Colonic mucosa (tissue), 4 donors: ENCODE results near the gene SND1. TPM values are rescaled to one million over a fixed set of nuclear protein-coding genes. Genes with fewer than 3 reads are reported as not detected.

Experiments used
- DNase-seq: peaks from one replicate; pipeline ENCODE4 v3.0.0-alpha.2; 2020
- H3K27ac ChIP-seq: fragments of 200-600 bp; one replicate; pipeline ENCODE4 v1.8.0; 2021
- H3K27me3 ChIP-seq: fragments of 200-600 bp; one replicate; pipeline ENCODE4 v1.8.0; 2021
- H3K36me3 ChIP-seq: fragments of 200-600 bp; one replicate; pipeline ENCODE4 v1.8.0; 2021
- H3K4me1 ChIP-seq: fragments of 200-600 bp; one replicate; pipeline ENCODE4 v1.8.0; 2021; ENCODE audit warnings: mild to moderate bottlenecking
- H3K4me3 ChIP-seq: fragments of 200-600 bp; one replicate; pipeline ENCODE4 v1.8.0; 2021
- H3K9ac ChIP-seq, 2 donors: one replicate each; pipeline ENCODE4 v1.7.0; 2013; ENCODE audit warnings: control low read depth in 2 of 2, low read depth in 2 of 2, low read length in 2 of 2
- H3K9me3 ChIP-seq: fragments of 200-600 bp; one replicate; pipeline ENCODE4 v1.8.0; 2021
- CTCF ChIP-seq: fragments of 200-600 bp; IDR thresholded peaks from one replicate; pipeline ENCODE4 v1.8.0; 2022; ENCODE audit warnings: antibody characterized with exemption, mild to moderate bottlenecking
- intact Hi-C: fragments of 100-400 bp; cut with DNase I; formaldehyde crosslinking; loops from one replicate; pipeline ENCODE4 v1.14.1; 2022
- total RNA-seq, 2 donors: library from RNA; stranded (reverse); fragmentation: NEBNext Ultra II Directional in 1 of 2; extraction: Animal tissue kit (Norgen Biotek cat#: 25700) in 1 of 2; gene quantifications; one replicate each; pipeline ENCODE4 v1.2.1, GENCODE V29; 2021
- donor health status: healthy.
- donor health status: DM: no; HTN: no; CAD: no.
- donor health status: DM: no; HTN: no; CAD: no.

SND1 gene
- total RNA-seq, 2 donors from 2014 or later = 134 to 163 TPM

GRCh38 chr7:127995881-127996215, 343.9 kb downstream of the SND1 start:
- TF ChIP-seq CTCF = no peak
- H3K9ac ChIP-seq = no peak overlapping the region
- H3K4me1 ChIP-seq = no peaks in the 10 kb centered on the region
- no peaks in the 10 kb centered on the region for H3K9me3 ChIP-seq
- H3K27me3 ChIP-seq = no peaks in the 10 kb centered on the region
- no peaks in the 10 kb centered on the region for H3K36me3 ChIP-seq
- DNase-seq = no peak
- no peak overlapping the region for H3K27ac ChIP-seq
- intact Hi-C loops = no loop called here
- H3K4me3 ChIP-seq = no peak overlapping the region

GRCh38 chr7:127996253-127997071, 344.5 kb downstream of the SND1 start:
- Histone ChIP-seq H3K27ac (no peak overlapping the region), H3K9me3 (no peaks in the 10 kb centered on the region), H3K27me3 (no peaks in the 10 kb centered on the region), H3K36me3 (no peaks in the 10 kb centered on the region), H3K4me1 (no peaks in the 10 kb centered on the region), H3K4me3 (no peak overlapping the region), H3K9ac (no peak overlapping the region)
- no peak for DNase-seq
- intact Hi-C loops = no loop called here
- TF ChIP-seq CTCF = no peak

- Histone ChIP-seq H3K9ac (no peak overlapping the region), H3K27ac (no peak overlapping the region), H3K4me1 (no peaks in the 10 kb centered on the region), H3K36me3 (no peaks in the 10 kb centered on the region), H3K9me3 (no peaks in the 10 kb centered on the region), H3K4me3 (no peak overlapping the region), H3K27me3 (no peaks in the 10 kb centered on the region)
- TF ChIP-seq CTCF = no peak
- intact Hi-C loops = no loop called here
- no peak for DNase-seq
Observed at GRCh38 chr7:127997226-127997922, 345.4 kb downstream of the SND1 start.

- no peak overlapping the region for H3K4me3 ChIP-seq
- DNase-seq = no peak
- intact Hi-C loops = no loop called here
- H3K9ac ChIP-seq = no peak overlapping the region
- H3K27me3 ChIP-seq = no peaks in the 10 kb centered on the region
- TF ChIP-seq CTCF = no peak
- no peaks in the 10 kb centered on the region for H3K36me3 ChIP-seq
- no peaks in the 10 kb centered on the region for H3K9me3 ChIP-seq
- H3K27ac ChIP-seq = no peak overlapping the region
- H3K4me1 ChIP-seq = no peaks in the 10 kb centered on the region
Observed at GRCh38 chr7:127998671-127999070, 346.7 kb downstream of the SND1 start.

- Histone ChIP-seq H3K27ac (no peak overlapping the region), H3K36me3 (no peaks in the 10 kb centered on the region), H3K9ac (no peak overlapping the region), H3K4me3 (no peak overlapping the region), H3K27me3 (no peaks in the 10 kb centered on the region), H3K9me3 (no peaks in the 10 kb centered on the region), H3K4me1 (no peaks in the 10 kb centered on the region)
- no peak for DNase-seq
- intact Hi-C loops = no loop called here
- no peak for TF ChIP-seq CTCF
Observed at GRCh38 chr7:128000048-128000447, 348.1 kb downstream of the SND1 start.
